NK-92 (cell line): ENCODE results near the gene CSTPP1.
A peak's percentile ranks its signal among the peaks of the same experiment; 100 is the strongest.

ENCODE experiments used
- DNase-seq: peaks from one replicate; lab custom pipeline; 2025; ENCODE audit not compliant: unreplicated experiment; lab: John Stamatoyannopoulos, UW

Gene CSTPP1

GRCh38 chr11:47156333-47156732 is 219.8 kb downstream of the CSTPP1 start:
- DNase-seq = no peak

GRCh38 chr11:47156951-47157350 is 220.4 kb downstream of the CSTPP1 start:
- no peak for DNase-seq

- no peak for DNase-seq
Observed at GRCh38 chr11:47157805-47158204, 221.2 kb downstream of the CSTPP1 start.

GRCh38 chr11:47158242-47158641 is 221.7 kb downstream of the CSTPP1 start:
- DNase-seq = no peak

GRCh38 chr11:47160753-47161133 is 224.2 kb downstream of the CSTPP1 start:
- no peak for DNase-seq

- no peak for DNase-seq
Observed at GRCh38 chr11:47161134-47161854, 224.7 kb downstream of the CSTPP1 start.

- DNase-seq = no peak
Observed at GRCh38 chr11:47161890-47162289, 225.3 kb downstream of the CSTPP1 start.

- no peak for DNase-seq
Observed at GRCh38 chr11:47162426-47162825, 225.9 kb downstream of the CSTPP1 start.

- no peak for DNase-seq
Observed at GRCh38 chr11:47163193-47163592, 226.6 kb downstream of the CSTPP1 start.

- DNase-seq = no peak
Observed at GRCh38 chr11:47163898-47164297, 227.3 kb downstream of the CSTPP1 start.

GRCh38 chr11:47164321-47164720 is 227.8 kb downstream of the CSTPP1 start:
- DNase-seq = no peak

- no peak for DNase-seq
Observed at GRCh38 chr11:47165253-47165840, 228.8 kb downstream of the CSTPP1 start.

- no peak for DNase-seq
Observed at GRCh38 chr11:47166368-47166767, 229.8 kb downstream of the CSTPP1 start.

GRCh38 chr11:47171061-47171838 is 234.7 kb downstream of the CSTPP1 start:
- no peak for DNase-seq

- no peak for DNase-seq
Observed at GRCh38 chr11:47171856-47172255, 235.3 kb downstream of the CSTPP1 start.

- DNase-seq = no peak
Observed at GRCh38 chr11:47172740-47173336, 236.3 kb downstream of the CSTPP1 start.

- no peak for DNase-seq
Observed at GRCh38 chr11:47175746-47176327, 239.3 kb downstream of the CSTPP1 start.

- peak; percentile 83 for DNase-seq
Observed at GRCh38 chr11:47176328-47177228, 240.0 kb downstream of the CSTPP1 start, which contains the start of gene ARFGAP2. ARFGAP2 (minus strand) TSS chr11:47176879; CDS start chr11:47176853, 26 bp downstream.

- peak; percentile 14 for DNase-seq
Observed at GRCh38 chr11:47177229-47177845, 240.8 kb downstream of the CSTPP1 start.

GRCh38 chr11:47177846-47178245 is 241.3 kb downstream of the CSTPP1 start:
- DNase-seq = no peak
